Right atrium auricular region (tissue), 2 donors: ENCODE data around the gene GNAT3. TPM values are rescaled to one million over a fixed set of nuclear protein-coding genes. Genes with fewer than 3 reads are reported as not detected.

Source experiments
- DNase-seq: peaks from one replicate; pipeline ENCODE4 v3.0.0-alpha.2; 2019; ENCODE audit warnings: low spot score
- H3K27ac ChIP-seq, 2 donors: fragments of 200-600 bp; sonication (generic); 1 replicate in 1 of 2; 2 replicates in 1 of 2; pipeline ENCODE4 v1.5.1; 2016 to 2019
- H3K27me3 ChIP-seq, 2 donors: fragments of 200-600 bp; sonication (generic); one replicate each; pipeline versions ENCODE4 v1.5.1 to v1.6.0; 2017 to 2019
- H3K36me3 ChIP-seq: fragments of 200-600 bp; sonication (generic); one replicate; pipeline ENCODE4 v1.5.1; 2016
- H3K4me1 ChIP-seq, 2 donors: fragments of 200-600 bp; sonication (generic); one replicate each; pipeline versions ENCODE4 v1.5.1 to v1.6.0; 2017 to 2019
- H3K4me3 ChIP-seq, 2 donors: fragments of 200-600 bp; sonication (generic); 1 replicate in 1 of 2; 2 replicates in 1 of 2; pipeline ENCODE4 v1.5.1; 2017 to 2019; ENCODE audit warnings: mild to moderate bottlenecking in 1 of 2, moderate library complexity in 1 of 2
- H3K9me3 ChIP-seq, 2 donors: fragments of 200-600 bp; sonication (generic); one replicate each; pipeline ENCODE4 v1.5.1; 2019
- total RNA-seq, 2 donors: library from RNA; depleted of rRNA; stranded (reverse); fragments of >200 nt; gene quantifications; one replicate each; pipeline ENCODE4 v1.1.0, GENCODE V29; 2016
- TF ChIP-seq, protein P1 (sequence below), 2 donors: fragments of 200-600 bp; sonication (generic); IDR thresholded peaks; one replicate each; pipeline ENCODE4 v1.5.1; 2019; ENCODE audit warnings: antibody characterized with exemption in 2 of 2

The GNAT3 gene
- total RNA-seq, 2 donors from 2014 or later, result not detected

DNA sequence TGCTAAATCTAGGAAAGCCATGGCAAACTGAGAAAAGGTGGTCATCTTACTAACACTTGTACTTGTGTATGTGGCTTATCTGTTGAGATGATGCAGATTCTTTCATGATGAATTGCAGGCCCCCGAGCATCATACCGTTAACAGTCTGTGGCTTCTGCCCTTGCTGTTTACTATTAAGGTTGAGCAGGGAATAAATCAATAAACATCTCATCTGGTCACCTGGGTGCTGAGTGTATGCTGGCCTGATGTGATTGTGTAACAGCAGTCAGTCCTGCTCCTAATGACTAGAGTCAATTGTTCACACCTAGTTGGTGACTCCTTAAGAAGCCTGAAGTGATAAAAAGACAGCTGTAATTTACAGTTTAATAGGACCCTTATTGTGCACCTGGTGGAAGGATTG, 8.3 kb upstream of the GNAT3 start:
- DNase-seq, result no peak
- Histone ChIP-seq H3K4me1 (peaks cover 0 to 6% of the 10 kb centered on the region in 2 donors), H3K27ac (no peak overlapping the region), H3K9me3 (no peaks in the 10 kb centered on the region), H3K4me3 (no peak overlapping the region), H3K36me3 (no peaks in the 10 kb centered on the region), H3K27me3 (no peaks in the 10 kb centered on the region)
- TF ChIP-seq, protein P1, sequence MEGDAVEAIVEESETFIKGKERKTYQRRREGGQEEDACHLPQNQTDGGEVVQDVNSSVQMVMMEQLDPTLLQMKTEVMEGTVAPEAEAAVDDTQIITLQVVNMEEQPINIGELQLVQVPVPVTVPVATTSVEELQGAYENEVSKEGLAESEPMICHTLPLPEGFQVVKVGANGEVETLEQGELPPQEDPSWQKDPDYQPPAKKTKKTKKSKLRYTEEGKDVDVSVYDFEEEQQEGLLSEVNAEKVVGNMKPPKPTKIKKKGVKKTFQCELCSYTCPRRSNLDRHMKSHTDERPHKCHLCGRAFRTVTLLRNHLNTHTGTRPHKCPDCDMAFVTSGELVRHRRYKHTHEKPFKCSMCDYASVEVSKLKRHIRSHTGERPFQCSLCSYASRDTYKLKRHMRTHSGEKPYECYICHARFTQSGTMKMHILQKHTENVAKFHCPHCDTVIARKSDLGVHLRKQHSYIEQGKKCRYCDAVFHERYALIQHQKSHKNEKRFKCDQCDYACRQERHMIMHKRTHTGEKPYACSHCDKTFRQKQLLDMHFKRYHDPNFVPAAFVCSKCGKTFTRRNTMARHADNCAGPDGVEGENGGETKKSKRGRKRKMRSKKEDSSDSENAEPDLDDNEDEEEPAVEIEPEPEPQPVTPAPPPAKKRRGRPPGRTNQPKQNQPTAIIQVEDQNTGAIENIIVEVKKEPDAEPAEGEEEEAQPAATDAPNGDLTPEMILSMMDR (IDR thresholded peaks at IDR 0.05), result no peak

DNA sequence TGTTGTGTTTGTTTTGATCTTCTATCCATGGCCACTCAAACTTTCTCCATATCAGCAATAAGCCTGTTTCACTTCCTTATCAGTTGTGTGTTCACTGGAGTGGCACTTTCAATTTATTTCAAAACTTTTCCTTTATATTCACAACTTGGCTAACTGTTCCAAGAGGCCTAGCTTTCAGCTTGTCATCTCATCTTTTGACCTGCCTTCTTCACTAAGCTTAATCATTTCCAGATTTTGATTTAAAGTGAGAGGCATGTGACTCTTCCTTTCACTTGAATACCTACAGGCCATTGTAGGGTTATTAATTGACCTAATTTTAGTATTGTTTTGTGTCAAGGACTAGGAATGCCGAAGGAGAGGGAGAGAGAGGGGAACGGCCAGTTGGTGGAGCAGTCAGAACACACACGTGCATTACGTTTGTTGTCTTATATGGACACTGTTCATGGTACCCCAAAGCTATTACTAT, 5.5 kb upstream of the GNAT3 start:
- H3K27me3 ChIP-seq, result no peaks in the 10 kb centered on the region
- H3K4me1 ChIP-seq, result peaks cover 0 to 6% of the 10 kb centered on the region in 2 donors
- peak overlapping the region in 1 of 2 donors; percentile 24 for H3K27ac ChIP-seq
- H3K36me3 ChIP-seq, result no peaks in the 10 kb centered on the region
- TF ChIP-seq, protein P1 (IDR thresholded peaks at IDR 0.05), result peak in 1 of 2 donors; percentile 48
- no peak overlapping the region for H3K4me3 ChIP-seq
- no peaks in the 10 kb centered on the region for H3K9me3 ChIP-seq
- no peak for DNase-seq

DNA sequence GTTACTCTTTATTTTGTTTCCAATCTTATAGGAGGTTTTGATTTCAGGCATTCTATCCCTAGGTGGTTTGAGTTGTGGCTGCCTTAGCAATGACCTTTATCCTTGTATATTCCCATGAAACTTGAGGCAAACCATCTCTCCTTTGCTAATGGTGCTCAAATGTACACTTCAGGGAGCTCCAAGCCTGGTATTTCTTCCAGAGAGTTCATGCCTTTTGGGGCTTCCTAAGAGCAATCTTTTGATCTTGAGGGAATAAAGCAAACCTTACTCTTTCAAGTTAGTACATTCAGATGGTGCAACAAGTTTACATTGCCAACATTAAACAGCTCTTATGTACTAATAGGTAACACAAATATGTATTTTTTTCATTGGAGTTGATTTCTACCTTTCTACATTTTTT, 3.4 kb upstream of the GNAT3 start:
- Histone ChIP-seq H3K36me3 (no peaks in the 10 kb centered on the region), H3K27me3 (no peaks in the 10 kb centered on the region), H3K27ac (no peak overlapping the region), H3K4me3 (no peak overlapping the region), H3K4me1 (peaks cover 0 to 6% of the 10 kb centered on the region in 2 donors), H3K9me3 (no peaks in the 10 kb centered on the region)
- no peak for DNase-seq
- TF ChIP-seq, protein P1 (IDR thresholded peaks at IDR 0.05), result no peak

DNA sequence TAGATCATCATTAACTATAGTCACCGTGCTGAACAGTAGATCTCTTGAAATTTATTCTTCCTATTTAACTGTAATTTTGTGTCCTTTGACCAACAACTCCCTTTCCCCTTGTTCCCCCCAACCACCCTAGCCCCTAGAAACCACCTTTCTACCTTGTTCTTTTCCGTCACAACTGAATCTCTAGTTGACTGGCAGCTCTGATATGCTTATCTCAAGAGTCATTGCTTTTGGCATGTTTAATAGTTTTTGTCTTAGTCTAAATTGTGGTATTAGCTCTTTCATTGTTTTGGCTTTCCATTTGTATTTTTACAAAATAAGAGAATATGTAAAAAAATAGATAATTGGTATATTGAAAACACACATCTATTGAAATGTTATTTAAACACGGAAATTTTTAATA, 1.8 kb downstream of the GNAT3 start:
- TF ChIP-seq, protein P1 (IDR thresholded peaks at IDR 0.05), result no peak
- Histone ChIP-seq H3K27me3 (no peaks in the 10 kb centered on the region), H3K4me1 (no peaks in the 10 kb centered on the region), H3K27ac (no peak overlapping the region), H3K36me3 (no peaks in the 10 kb centered on the region), H3K9me3 (no peaks in the 10 kb centered on the region), H3K4me3 (no peak overlapping the region)
- no peak for DNase-seq

DNA sequence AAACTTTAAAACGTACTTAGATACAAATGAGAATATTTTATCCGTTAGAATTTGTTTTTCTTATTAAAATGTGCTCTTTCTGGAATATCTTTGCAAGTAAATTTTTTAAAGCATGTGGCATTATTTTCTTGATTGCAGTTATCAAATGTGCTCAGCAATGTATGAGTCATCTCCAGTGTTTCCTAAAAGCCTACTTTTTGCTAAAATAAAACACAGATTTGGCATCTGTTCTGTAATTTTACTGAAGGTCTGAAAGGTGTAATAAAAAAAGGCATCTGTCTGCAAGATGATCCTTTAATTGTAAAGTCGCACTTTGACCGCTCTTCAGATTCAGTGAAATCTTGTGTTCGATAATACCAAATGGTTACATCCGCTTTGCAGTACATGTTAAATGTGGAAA, 3.4 kb downstream of the GNAT3 start:
- TF ChIP-seq, protein P1 (IDR thresholded peaks at IDR 0.05), result no peak
- H3K27me3 ChIP-seq, result no peaks in the 10 kb centered on the region
- no peaks in the 10 kb centered on the region for H3K4me1 ChIP-seq
- no peak overlapping the region for H3K27ac ChIP-seq
- no peak overlapping the region for H3K4me3 ChIP-seq
- H3K36me3 ChIP-seq, result no peaks in the 10 kb centered on the region
- no peaks in the 10 kb centered on the region for H3K9me3 ChIP-seq
- no peak for DNase-seq

DNA sequence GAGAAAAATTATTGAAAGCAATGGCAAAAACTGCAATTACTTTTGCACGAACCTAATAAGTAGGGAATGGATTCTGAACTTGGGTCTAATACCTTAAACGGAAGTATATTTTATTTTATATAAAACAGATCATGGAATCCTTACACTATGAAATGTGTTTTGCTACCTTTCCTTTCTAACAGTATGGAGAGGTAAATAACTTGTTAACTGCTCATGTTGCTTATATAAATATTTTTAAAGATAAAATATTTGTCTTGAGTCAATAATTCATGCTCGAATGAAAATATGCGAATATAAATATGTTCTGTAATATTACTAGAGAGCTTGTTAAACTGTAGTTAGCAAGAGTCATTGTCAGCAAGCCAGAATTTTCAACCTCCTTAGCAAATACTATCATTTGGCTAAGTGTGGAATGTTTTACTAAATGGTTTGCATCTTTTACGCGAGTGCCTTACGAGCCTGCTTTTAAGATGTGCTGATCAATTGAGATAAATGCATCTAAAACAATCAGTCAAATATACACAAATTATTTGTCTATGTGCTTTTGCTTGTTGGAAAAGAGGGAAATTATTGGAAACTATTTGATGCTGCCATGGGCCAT, 5.9 kb downstream of the GNAT3 start:
- Histone ChIP-seq H3K9me3 (no peaks in the 10 kb centered on the region), H3K4me3 (no peak overlapping the region), H3K36me3 (no peaks in the 10 kb centered on the region), H3K4me1 (no peaks in the 10 kb centered on the region), H3K27me3 (no peaks in the 10 kb centered on the region), H3K27ac (no peak overlapping the region)
- no peak for DNase-seq
- TF ChIP-seq, protein P1 (IDR thresholded peaks at IDR 0.05), result no peak
